COLO668 (cell line): ENCODE data around the gene NBDY.

Source experiments
- DNase-seq: peaks from one replicate; lab custom pipeline; 2025; ENCODE audit not compliant: unreplicated experiment; lab: John Stamatoyannopoulos, UW

NBDY gene

DNA sequence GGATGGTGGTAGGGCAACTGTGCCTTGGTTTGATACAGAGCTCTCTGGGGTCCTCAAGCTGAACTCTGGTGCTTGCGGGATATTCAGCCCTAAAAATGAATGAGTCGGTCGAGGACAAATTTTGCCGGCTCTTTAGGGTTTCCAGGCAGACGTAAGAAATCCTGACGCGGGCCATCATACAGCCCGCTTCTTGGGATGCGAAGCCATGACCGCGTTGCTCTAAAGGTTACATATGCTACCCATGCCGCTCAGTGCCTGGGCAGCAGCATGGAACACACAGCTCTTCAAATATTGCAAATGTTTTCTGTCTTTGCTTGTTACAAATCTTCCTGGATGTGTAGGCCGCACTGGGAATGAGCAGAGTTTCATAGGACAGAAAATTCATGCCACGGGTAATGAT, 55.6 kb downstream of the NBDY start:
- DNase-seq: no peak

DNA sequence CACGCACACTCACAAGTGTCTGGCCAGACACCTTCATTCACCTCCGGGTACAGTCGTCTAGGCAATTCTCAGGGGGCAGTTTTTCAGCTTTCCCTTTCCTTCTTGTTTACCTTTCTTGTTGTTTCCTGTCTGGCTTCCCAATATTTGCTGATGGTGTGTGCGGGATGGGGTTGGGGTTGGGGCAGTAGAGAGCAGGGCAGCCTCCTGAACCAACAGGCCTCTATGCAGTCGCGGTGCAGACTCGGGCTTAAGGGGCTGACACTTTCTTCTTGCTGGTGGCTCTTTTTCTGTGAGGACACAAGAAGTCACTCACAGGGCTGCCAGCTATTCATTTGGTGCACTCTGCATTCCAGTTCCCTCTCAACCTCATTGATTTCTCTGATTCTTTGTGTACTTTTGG, 56.4 kb downstream of the NBDY start:
- DNase-seq: no peak

DNA sequence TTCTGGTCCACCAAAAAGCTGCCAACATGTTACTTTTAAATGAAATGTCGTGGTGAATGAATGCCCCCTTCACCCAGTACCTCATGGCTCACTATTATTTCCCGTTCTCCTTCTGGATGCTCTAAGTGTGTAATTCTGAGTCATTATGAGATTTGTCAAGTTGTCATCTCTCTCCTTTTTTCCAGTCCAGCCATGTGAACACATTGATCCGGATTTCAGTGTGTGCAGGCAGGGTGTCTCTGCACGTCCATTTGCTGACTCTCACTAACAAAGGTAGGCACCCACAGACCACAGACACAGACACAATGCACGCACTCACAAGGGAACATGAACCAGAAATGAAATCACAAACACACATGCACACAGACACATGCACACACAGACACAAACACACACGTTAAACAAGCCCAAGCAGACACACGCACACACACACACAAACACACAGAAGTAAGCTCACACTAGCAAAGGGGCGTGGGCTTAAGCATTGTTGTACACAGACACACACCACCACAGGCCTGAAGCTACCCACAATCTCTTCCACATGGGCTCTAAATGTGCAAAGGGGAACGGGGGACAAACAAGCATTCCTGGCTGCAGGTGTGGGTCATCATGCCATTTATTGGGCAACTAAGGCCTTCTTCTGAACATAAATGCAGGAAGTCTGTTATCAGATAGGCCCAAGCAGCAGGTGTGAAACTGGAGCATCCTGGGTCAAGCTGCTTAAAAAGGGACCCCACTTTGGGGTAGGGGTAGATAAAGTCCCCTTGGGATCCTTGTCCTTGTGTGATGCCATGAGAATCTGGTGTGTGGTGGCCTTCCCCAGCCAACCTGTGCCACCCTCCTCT, 58.1 kb downstream of the NBDY start:
- no peak for DNase-seq

DNA sequence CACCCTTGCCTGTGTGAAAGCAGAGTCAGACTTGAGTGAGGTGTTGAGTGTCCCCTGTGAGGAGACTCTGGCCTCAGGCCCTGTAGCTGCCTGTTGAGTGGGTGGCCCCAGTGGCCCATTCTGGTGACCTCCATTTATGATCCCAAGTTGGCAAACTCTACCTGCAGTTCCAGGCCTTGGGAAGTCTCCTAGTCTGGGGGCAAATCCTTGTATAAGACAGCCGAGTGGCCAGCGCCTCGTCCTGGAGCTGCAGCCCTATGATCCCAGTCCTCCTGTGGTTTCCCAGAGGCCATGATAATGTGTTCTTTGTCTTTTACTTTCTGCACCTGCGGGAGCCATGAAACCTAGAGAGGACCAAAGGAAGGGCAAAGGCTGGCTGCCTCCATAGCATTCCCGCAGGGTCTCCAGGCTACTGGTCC, 58.7 kb downstream of the NBDY start:
- no peak for DNase-seq

DNA sequence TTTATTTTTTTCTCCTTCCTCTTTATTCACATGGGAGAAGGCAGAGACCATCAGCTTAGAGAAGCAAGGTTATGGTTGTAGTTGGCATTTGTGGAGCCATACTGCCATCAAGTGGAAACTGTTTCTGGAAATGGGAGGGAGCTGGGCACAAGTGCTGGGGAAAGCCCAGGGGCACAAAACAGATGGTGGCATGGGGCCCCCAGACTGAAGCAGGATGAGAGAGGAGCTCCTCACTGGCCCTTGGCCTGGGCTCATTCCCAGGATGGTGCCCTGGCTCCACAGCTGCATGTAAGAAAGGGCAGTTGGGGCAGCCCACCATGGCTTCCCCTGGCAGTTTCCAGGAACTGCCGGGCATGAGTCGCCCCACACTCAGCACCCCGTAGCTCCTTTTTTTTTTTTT, 59.2 kb downstream of the NBDY start:
- DNase-seq: no peak

DNA sequence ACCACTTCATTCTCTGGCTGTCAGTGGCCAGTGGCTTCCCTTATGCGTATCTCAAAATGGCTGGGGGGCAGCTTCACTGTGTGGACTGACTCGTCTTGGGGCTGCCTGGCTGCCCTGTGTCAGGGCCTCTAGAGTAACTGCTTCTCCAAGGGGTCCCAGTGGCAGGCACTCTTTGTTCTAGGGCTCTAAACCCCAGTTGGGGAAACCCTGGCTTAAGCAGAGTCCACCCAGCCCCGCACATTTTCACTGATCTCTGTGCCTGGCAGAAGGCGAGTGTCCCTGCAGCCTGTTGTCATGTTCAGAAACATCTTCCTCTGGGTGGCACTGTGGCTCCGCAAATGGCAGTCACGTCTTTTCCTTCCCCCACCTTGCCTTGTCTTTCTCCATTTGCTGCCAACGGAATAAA, 59.7 kb downstream of the NBDY start:
- peak; percentile 2 for DNase-seq

DNA sequence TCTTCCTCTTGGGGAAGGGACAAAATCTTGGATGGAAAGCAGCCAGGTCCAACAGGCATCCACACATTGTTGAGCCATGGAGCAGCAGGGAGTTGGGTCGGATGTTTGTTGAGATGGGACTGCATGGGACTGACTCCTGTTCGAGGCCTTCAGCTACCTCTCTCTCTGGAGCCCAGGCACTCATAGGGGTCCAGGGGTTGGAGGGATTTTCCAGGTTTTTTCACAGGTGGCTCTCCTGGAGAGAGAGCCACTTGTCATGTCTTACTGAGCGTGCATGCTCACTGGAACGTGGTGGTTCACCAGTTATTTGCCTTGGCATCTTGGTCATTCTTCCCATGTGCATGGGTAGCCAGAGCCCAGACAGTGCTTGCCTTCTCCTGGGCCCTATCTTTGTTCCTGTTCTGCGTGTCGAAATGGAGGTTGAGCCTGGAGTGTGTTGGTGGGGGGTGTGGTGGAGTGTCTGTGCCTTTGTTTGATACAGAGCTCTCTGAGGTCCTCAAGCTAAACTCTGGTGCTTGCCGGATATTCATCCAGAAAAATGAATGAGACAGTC, 60.6 kb downstream of the NBDY start:
- no peak for DNase-seq

DNA sequence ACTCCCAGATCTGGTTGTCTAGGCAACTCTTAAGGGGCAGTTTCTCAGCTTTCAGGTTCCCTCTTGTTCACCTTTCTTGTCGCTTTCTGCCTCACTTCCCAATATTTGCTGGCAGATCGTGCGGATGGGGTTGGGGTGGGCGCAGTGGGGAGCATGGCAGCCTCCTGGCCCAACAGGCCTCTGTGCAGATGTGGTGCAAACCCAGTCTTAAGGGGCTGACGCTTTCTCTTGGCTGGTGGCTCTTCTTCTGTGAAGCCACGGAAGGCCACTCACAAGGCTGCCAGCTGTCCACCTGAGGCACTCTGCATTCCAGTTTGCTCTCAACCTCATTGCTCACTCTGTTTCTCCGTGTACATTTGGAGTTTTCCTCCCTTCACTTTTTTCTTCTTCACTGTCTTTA, 61.7 kb downstream of the NBDY start:
- DNase-seq: no peak

DNA sequence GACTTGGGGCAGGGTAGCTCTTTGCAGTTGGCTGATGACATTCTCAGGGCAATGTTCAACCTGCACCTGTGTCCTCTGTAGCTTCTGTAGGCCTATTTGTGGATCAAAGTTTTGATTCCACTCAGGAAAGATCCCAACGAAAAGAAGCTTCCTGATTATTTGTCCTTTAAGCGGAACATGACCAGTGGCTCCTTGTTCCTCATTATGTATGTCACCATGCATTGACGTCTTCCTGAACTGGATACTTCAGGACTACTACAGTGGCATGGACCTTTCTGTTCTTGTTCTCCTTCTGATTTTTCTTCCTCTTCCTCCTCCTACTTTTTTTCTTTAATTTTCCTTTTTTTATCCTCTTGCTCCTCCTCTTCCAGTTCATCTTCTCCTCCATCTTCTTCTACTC, 62.4 kb downstream of the NBDY start:
- no peak for DNase-seq

DNA sequence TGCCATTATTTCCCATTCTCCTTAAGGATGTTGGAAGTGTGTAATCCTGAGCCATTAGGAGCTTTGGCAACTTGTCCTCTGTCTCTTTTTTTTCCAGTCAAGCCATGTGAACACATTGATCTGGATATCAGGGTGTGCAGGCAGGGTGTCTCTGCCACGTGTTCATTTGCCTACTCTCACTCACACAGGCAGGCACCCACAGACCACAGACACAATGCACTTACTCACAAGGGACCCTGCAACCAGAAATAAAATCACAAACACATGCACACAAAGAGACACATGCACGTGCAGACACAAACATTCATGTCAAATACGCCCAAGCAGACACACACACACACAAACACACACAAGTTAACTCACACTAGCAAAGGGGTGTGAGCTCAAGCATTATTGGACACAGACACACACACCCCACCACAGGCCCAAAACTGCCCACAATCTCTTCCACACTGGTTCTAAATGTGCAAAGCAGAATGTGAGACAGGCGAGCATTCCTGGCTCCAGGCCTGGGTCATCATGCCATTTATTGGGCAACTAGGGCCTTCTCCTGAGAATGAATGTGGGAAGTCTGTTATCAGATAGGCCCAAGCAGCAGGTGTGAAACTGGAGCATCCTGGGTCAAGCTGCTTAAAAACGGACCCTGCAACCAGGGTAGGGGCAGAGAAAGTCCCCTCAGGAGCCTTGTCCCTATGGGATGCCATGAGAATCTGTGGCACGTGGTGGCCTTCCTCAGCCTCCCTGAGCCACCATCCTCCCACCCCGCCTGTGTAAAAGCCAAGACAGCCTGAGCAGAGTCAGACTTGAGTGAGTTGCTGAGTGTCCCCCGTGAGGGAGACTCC, 63.4 kb downstream of the NBDY start:
- no peak for DNase-seq

DNA sequence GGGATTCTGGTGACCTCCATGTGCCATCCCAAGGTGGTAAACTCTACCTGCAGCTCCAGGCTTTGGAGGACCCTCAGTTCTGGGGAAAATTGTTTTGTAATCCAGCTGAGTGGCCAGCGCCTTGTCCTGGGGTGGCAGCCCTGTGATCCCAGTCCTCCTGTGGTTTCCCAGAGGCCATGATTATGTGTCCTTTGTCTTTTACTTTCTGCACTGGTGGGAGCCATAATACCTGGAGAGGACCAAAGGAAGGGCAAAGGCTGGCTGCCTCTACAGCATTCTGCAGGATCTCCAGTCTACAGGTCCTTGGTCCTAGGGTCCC, 64.0 kb downstream of the NBDY start:
- DNase-seq: no peak

DNA sequence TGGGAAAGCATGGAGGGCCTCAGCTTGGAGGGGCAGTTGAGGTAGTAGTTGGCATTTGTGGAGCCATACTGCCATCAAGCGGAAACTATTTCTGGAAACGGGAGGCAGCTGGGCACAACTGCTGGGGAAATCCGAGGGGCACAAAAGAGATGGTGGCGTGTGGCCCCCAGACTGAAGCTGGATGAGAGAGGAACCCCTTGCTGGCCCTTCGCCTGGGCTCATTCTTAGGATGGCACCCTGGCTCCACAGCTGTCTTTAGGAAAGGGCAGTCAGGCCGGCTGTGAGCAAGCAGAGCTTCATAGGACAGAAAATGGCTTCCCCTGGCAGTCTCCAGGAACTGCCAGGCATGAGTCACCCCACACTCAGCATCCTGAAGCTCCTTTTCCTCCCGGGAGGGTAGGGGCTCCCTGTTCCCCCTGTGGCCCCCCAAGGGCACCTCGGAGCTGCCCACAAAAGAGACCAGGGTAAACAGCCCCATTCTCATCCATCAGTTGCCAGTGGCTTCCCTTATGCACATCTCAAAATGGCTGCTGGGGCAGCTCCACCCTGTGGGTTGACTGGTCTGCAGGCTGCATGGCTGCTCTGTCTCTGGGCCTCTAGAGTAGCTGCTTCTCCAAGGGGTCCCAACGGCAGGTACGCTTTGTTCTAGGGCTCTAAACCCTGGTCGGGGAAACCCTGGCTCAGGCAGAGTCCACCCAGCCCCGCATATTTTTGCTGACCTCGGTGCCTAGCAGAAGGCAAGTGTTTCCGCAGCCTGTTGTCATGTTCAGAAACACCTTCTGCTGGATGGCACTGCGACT, 64.7 kb downstream of the NBDY start:
- DNase-seq: no peak

DNA sequence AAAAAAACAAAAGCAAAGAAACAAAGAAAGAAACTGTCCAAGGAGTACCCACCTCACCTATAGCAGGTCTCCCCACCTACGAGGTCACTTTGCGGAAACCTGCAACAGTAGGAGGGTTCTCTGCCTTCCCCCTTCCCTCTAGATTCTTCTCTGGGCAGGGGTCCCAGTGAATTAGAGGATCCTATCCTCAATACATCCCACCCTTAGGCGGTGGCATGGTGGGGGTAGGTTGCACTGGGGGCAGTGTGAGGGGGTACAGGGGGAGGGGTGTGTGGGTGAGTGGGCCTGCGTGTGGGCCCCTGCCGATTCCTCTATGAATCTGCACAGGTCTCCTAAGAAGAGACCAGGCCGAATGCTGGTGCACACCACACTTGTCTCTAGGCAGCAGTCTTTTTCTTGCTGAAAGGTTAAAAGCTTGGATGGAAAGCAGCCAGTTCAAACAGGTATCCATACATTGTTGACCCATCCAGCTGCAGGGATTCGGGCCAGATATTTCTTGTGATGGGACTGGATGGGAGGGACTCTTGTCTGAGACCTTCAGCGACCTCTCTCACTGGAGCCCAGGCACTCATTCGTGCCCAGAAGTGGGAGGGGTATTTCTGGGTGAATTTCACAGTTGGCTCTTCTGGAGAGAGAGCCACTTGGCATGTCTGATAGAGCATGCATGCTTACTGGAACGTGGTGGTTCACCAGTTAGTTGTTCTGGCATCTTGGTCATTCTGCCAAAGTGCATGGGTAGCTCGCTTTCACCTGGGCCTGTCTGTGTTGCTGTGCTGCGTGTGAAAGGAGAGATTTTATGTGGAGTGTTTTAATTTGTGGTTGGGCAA, 65.6 kb downstream of the NBDY start:
- no peak for DNase-seq

DNA sequence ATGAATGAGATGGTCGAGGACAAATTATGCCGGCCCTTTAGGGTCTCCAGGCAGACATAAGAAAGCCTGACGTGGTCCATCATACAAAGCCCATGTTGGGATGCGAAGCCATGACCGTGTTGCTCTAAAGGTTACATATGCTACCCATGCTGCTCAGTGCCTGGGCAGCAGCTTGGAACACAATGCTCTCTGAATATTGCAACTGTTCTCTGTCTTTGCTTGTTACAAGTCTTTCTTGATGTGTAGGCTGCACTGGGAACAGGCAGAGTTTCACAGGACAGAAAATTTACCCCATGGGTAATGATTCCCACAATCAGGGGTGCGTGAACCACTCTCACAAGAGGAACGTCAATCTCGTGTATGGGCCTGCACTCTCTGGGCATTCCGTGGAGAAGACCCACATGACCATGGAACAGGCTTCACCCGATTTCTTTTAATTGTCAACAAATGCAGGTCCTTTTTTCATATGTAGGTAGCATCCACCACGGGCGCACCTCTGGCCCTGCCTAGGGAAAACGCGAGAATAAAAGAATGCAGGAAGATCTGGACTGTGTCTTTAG, 66.3 kb downstream of the NBDY start:
- no peak for DNase-seq

DNA sequence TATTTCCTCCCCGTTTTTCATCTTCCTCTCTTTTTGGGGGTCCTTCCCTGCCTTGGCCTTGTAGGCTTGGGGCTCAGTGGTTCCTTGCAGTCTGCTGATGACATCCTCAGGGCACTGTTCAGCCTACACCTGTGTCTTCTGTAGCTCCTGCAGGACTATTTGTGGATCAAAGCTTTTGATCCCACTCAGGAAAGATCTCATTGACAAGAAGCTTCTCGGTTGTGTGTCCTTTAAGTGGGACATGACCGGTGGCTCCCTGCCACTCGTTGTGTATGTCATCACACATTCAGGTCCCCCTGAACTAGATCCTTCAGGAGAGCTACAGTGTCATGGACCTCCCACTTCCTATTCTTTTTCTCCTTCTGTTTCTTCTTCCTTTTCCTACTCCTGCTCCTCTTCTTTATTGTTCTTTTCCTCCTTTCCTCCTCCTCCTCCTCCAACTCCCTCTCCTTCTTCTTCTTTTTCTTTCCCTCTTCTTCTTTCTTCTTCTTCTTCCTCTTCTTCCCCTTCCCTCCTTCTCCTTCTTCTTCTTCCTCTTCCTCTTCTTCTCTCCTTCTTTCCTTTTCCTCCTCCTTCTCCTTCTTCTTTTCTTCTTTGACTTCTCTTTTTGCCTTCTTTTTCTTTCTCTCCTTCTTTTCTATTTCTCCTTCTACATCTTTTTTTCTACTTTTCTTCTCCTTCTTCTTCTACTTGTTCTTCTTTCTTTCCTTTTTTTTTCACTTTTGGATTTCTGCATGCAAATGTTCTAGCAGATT, 67.8 kb downstream of the NBDY start:
- DNase-seq: no peak

DNA sequence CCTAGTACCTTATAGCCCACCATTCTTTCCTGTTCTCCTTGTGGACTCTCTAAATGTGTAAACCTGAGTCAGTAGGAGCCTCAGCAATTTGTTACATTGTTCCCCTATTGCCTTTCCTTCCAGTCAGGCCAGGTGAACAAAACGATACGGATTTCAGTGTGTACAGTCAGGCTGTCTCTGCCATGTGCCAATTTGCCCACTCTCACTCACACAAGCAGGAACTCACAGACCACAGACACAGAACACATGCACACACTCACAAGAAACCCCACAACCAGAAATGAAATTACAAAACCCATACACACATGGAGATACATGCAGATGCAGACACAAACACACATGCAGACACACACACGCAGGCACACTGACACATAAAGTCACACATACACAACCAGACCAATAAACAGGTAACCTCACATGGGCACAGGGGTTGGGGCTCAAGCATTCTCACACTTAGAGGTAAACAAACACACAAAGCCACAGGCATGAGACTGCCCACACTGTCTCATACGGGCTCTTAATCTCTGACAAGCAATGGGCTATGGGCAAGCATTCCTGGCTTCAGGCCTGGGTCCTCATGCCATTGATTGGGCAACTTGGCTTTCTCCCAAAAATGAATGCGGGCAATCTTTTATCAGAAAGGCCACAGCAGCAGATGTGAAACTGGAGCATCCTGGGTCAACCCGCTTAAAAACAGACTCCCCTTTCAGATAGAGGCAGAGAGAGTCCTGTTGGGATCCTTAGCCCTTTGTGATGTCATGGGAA, 68.7 kb downstream of the NBDY start:
- no peak for DNase-seq

DNA sequence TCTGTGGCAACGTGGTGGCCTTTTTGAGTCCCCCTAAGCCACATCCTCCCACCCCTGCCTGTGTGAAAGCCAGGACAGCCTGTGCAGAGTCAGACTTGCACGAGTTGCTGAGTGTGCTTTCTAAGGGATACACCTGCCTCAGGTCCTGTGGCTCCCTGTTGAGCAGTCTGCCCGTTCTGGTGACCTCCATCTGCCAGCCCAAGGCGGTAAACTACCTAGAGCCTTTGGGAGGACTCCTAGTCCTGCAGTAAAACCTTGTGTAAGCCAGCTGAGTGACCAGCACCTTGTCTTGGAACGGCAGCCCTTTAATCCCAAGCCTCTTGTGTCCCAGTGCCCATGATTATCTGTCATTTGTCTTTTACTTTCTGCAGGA, 69.3 kb downstream of the NBDY start:
- no peak for DNase-seq

DNA sequence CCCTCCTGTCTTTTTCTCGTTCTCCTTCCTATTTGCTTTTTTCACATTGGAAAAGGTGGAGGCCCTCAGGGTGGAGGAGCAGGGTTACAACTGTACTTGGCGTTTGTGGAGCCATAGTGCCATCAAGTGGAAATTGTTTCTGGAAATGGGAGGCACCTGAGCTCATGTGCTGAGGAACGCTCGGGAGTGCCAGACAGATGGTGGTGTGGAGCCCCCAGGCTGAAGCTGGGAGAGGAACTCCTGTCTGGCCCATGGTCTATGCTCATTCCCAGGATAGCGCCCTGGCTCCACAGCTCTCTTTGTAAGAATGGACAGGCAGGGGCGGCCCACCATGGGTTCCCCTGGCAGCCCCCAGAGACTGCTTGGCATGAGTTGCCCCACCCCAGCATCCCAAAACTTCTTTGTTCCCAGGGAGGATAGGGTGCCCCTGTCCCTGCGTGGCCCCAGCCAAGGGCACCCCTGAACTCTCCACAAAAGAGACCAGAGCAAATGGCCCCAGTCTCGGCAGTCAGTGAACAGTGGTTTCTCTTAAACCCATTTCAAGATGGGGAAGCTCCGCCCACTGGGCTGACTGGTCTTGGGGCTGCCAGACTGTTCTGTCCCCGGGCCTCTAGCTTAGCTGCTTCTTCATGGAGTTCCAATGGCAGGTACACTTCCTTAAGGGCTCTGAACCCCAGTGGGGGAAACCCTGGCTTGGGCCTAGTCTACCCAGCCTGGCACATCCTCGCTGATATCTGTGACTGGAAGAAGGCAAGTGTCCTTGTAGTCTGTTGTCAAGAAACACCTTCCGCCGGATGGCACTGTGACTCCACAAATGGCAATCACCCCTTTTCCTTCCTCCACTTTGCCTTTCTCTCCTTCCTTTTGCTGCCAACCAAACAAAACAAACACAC, 70.1 kb downstream of the NBDY start:
- DNase-seq: no peak
